Measurements from ENCODE around the gene DTNA.

The DTNA gene

GRCh38 chr18:34773378-34773777, 63.3 kb downstream of the DTNA start:
- no peak for DNase-seq

- DNase-seq: no peak
Observed at GRCh38 chr18:34773961-34774766, 64.1 kb downstream of the DTNA start.

GRCh38 chr18:34775461-34775860, 65.4 kb downstream of the DTNA start:
- DNase-seq: no peak

- DNase-seq: no peak
Observed at GRCh38 chr18:34779112-34779511, 69.0 kb downstream of the DTNA start.

- no peak for DNase-seq
Observed at GRCh38 chr18:34780856-34781255, 70.8 kb downstream of the DTNA start.

- no peak for DNase-seq
Observed at GRCh38 chr18:34783501-34783900, 73.4 kb downstream of the DTNA start.

GRCh38 chr18:34786162-34786741, 76.2 kb downstream of the DTNA start:
- no peak for DNase-seq

GRCh38 chr18:34787931-34788532, 77.9 kb downstream of the DTNA start:
- DNase-seq: peak; percentile 58 to 69

- DNase-seq: no peak
Observed at GRCh38 chr18:34789768-34790344, 79.8 kb downstream of the DTNA start.

- no peak for DNase-seq
Observed at GRCh38 chr18:34794348-34794747, 84.2 kb downstream of the DTNA start.

GRCh38 chr18:34795070-34795732, 85.1 kb downstream of the DTNA start:
- DNase-seq: no peak

GRCh38 chr18:34796035-34796657, 86.0 kb downstream of the DTNA start:
- no peak for DNase-seq

- no peak for DNase-seq
Observed at GRCh38 chr18:34799291-34799690, 89.2 kb downstream of the DTNA start.

- no peak for DNase-seq
Observed at GRCh38 chr18:34800381-34800780, 90.3 kb downstream of the DTNA start.

- DNase-seq: no peak
Observed at GRCh38 chr18:34801774-34802173, 91.7 kb downstream of the DTNA start.

GRCh38 chr18:34802959-34803358, 92.9 kb downstream of the DTNA start:
- no peak for DNase-seq

GRCh38 chr18:34803877-34804400, 93.8 kb downstream of the DTNA start:
- no peak for DNase-seq

GRCh38 chr18:34805103-34805877, 95.2 kb downstream of the DTNA start:
- DNase-seq: no peak

- DNase-seq: no peak
Observed at GRCh38 chr18:34805878-34806351, 95.8 kb downstream of the DTNA start.

- no peak for DNase-seq
Observed at GRCh38 chr18:34806527-34806926, 96.4 kb downstream of the DTNA start.

GRCh38 chr18:34807106-34807796, 97.2 kb downstream of the DTNA start:
- no peak for DNase-seq

Data from NCI-H1930 (cell line).